Activated naive CD8-positive, alpha-beta T cell treated with anti-CD3 and anti-CD28 coated beads, Interleukin-2, amount 10 ng/mL, durations not matched to agents 7 days and 5 days (primary cell): ENCODE results near the gene MFSD2A. TPM values are rescaled to one million over a fixed set of nuclear protein-coding genes. Genes with fewer than 3 reads are reported as not detected.
"Not testable (repeated sequence)": the region's sequence is repeated elsewhere in the genome, so short reads cannot be mapped to it uniquely, and the experiment has no call there.

ENCODE experiments used
- ATAC-seq: fragments of 150-1000 bp; cut with Tn5 transposase; one replicate; pipeline ENCODE4 v1.10.0; 2021; ENCODE audit warnings: low read depth, moderate library complexity
- POLR2A ChIA-PET: fragments of 350-600 bp; sonication (Branson Sonifier 250); formaldehyde crosslinking; loops from one replicate; lab custom pipeline; 2021; ENCODE audit warnings: antibody characterized with exemption; lab: Charles Lee
- DNase-seq: peaks from one replicate; pipeline ENCODE4 v3.0.0; 2021
- H3K27ac Mint-ChIP-seq: one replicate; pipeline ENCODE4 v1.8.0; 2022; ENCODE audit warnings: mild to moderate bottlenecking, mixed read lengths
- H3K27me3 Mint-ChIP-seq: one replicate; pipeline ENCODE4 v1.8.0; 2022; ENCODE audit warnings: mild to moderate bottlenecking, moderate library complexity, mixed read lengths
- H3K36me3 Mint-ChIP-seq: one replicate; pipeline ENCODE4 v1.8.0; 2021; ENCODE audit warnings: mild to moderate bottlenecking, mixed read lengths
- H3K4me1 Mint-ChIP-seq: one replicate; pipeline ENCODE4 v1.8.0; 2021; ENCODE audit warnings: mixed read lengths
- H3K4me3 Mint-ChIP-seq: one replicate; pipeline ENCODE4 v1.8.0; 2022; ENCODE audit warnings: mild to moderate bottlenecking, moderate library complexity, mixed read lengths
- H3K9me3 Mint-ChIP-seq: one replicate; pipeline ENCODE4 v1.8.0; 2021; ENCODE audit warnings: mixed read lengths
- total RNA-seq, 2 experiments: library from RNA; stranded (reverse); gene quantifications; one replicate each; pipeline ENCODE4 v1.2.3, GENCODE V29; 2021

MFSD2A gene
- total RNA-seq, 2 experiments from 2014 or later: 1.9 to 2.7 TPM

GRCh38 chr1:39962964-39963363, 8.0 kb downstream of the MFSD2A start:
- H3K36me3 Mint-ChIP-seq, H3K4me3 Mint-ChIP-seq, H3K27me3 Mint-ChIP-seq, H3K9me3 Mint-ChIP-seq, ATAC-seq, H3K27ac Mint-ChIP-seq, POLR2A ChIA-PET, DNase-seq, H3K4me1 Mint-ChIP-seq: not testable (repeated sequence)

DNA sequence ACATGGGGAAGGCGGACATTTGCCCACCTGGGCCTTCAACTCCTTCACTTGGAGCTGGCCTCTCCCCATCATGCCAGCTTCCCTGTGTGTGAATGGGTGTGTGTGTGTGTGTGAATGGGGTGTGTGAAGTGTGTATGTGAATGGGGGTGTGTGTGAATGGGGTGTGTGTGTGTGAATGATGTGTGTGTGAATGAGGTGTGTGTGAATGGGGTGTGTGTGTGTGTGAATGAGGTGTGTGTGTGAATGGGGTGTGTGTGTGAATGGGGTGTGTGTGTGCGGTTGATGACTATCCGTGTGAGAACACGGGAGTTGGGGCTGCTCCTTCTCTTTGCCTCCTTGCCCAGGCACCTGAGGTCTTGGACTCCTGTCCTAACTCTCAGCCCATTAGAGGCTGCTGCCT, 9.6 kb downstream of the MFSD2A start:
- POLR2A ChIA-PET: no interaction called here
- H3K27ac Mint-ChIP-seq: no peak overlapping the region
- ATAC-seq (no peak), DNase-seq (no peak)
- H3K27me3 Mint-ChIP-seq: no peaks in the 10 kb centered on the region
- H3K4me3 Mint-ChIP-seq: no peak overlapping the region
- H3K9me3 Mint-ChIP-seq: no peaks in the 10 kb centered on the region
- peaks cover 7% of the 10 kb centered on the region for H3K36me3 Mint-ChIP-seq
- peaks cover 7% of the 10 kb centered on the region for H3K4me1 Mint-ChIP-seq

- no peak overlapping the region for H3K4me3 Mint-ChIP-seq
- ATAC-seq (no peak), DNase-seq (no peak)
- H3K36me3 Mint-ChIP-seq: peaks cover 7% of the 10 kb centered on the region
- POLR2A ChIA-PET: no interaction called here
- H3K9me3 Mint-ChIP-seq: no peaks in the 10 kb centered on the region
- H3K27me3 Mint-ChIP-seq: no peaks in the 10 kb centered on the region
- peaks cover 7% of the 10 kb centered on the region for H3K4me1 Mint-ChIP-seq
- H3K27ac Mint-ChIP-seq: no peak overlapping the region
These were observed 10.1 kb downstream of the MFSD2A start for GRCh38 chr1:39965044-39965443.

DNA sequence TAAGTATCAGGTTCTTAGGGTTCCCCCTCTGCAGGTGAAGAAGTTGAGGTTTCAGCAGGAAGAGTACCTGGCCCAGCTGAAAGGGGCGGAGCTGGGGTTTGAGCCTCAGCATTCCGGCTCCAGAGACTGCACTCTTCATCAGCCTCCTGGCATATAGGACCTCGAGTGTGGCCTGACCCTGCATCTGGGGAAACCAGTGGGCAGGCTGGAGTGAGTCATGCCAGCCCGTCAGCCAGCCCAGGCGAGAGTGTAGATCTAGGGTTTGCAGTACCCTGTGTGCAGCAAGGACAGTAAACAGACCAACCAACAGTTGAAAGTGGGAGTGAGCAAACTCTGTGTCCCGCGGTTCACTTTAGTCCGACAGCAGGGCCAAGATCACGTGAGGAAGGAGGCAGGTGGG, 14.1 kb downstream of the MFSD2A start:
- DNase-seq (no peak), ATAC-seq (no peak)
- no peak overlapping the region for H3K27ac Mint-ChIP-seq
- no peak overlapping the region for H3K4me3 Mint-ChIP-seq
- peaks cover 2% of the 10 kb centered on the region for H3K4me1 Mint-ChIP-seq
- no peaks in the 10 kb centered on the region for H3K9me3 Mint-ChIP-seq
- H3K27me3 Mint-ChIP-seq: no peaks in the 10 kb centered on the region
- POLR2A ChIA-PET: no interaction called here
- no peaks in the 10 kb centered on the region for H3K36me3 Mint-ChIP-seq

GRCh38 chr1:39969531-39970270, 14.8 kb downstream of the MFSD2A start:
- Mint-ChIP-seq H3K27me3 (no peaks in the 10 kb centered on the region), H3K9me3 (no peaks in the 10 kb centered on the region)
- no peak for ATAC-seq

DNA sequence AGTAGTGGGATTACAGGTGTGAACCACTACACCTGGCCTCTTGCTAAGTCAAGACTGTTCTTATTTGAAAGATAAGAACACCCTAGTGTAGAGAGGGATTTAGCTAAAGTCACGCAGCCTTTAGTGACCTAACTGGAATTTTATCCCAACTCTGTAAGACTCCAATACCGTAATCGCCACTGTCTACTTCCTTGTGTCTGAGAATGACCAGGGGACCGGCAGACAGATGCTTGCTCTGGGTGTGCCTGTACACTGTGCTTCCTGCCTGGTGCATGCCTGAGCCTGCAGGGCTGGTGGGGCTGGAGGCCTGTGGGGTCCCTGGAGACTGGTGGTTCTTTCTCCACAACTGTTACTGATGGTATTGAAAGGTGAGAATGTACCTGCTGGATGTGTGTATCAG, 15.3 kb downstream of the MFSD2A start:
- no peak overlapping the region for H3K4me3 Mint-ChIP-seq
- no peaks in the 10 kb centered on the region for H3K9me3 Mint-ChIP-seq
- no peak for ATAC-seq
- POLR2A ChIA-PET: no interaction called here
- peaks cover 2% of the 10 kb centered on the region for H3K4me1 Mint-ChIP-seq
- H3K36me3 Mint-ChIP-seq: no peaks in the 10 kb centered on the region
- DNase-seq: no peak
- H3K27me3 Mint-ChIP-seq: no peaks in the 10 kb centered on the region
- no peak overlapping the region for H3K27ac Mint-ChIP-seq

More at GRCh38 chr1:39969531-39970270, 14.8 kb downstream of the MFSD2A start:
- no peak overlapping the region for H3K4me3 Mint-ChIP-seq
- H3K4me1 Mint-ChIP-seq: peaks cover 2% of the 10 kb centered on the region
- H3K36me3 Mint-ChIP-seq: no peaks in the 10 kb centered on the region
- POLR2A ChIA-PET: no interaction called here
- H3K27ac Mint-ChIP-seq: no peak overlapping the region
- no peak for DNase-seq

DNA sequence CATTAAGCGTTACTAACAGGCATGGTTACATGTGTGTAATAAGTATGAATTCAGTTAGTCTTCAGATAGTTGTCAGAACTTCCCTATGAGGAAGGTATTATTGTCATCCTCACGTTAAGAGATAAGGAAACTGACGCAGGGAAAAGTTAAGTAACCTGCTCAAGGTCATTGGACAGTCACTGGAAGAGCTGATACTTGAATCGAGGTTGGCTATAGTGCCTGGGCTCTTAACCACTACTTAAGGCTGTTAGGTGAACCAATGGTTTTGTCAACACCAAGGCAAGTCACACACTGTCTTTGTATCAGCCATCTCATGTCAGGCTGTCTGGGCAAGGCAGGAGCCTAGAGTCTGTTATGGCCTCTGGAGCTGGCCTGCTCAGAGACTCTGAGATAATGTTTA, 16.2 kb downstream of the MFSD2A start:
- Mint-ChIP-seq H3K27me3 (no peaks in the 10 kb centered on the region), H3K4me1 (peaks cover 2% of the 10 kb centered on the region), H3K9me3 (no peaks in the 10 kb centered on the region), H3K4me3 (no peak overlapping the region), H3K36me3 (no peaks in the 10 kb centered on the region), H3K27ac (no peak overlapping the region)
- POLR2A ChIA-PET: no interaction called here
- DNase-seq: no peak
- ATAC-seq: no peak

- POLR2A ChIA-PET: interaction anchor here (1.7 kb wide), 1 partner anchor 67 kb away, joined by 3 read pairs; the partner anchor contains the start of gene CAP1
- no peaks in the 10 kb centered on the region for H3K27me3 Mint-ChIP-seq
- H3K4me1 Mint-ChIP-seq: peaks cover 2% of the 10 kb centered on the region
- no peaks in the 10 kb centered on the region for H3K36me3 Mint-ChIP-seq
- peak; percentile 86 for ATAC-seq
- no peaks in the 10 kb centered on the region for H3K9me3 Mint-ChIP-seq
- peak; percentile 68 for DNase-seq
- no peak overlapping the region for H3K4me3 Mint-ChIP-seq
- H3K27ac Mint-ChIP-seq: no peak overlapping the region
These were observed 18.7 kb downstream of the MFSD2A start for GRCh38 chr1:39973503-39974135.

- DNase-seq (no peak), ATAC-seq (no peak)
- peaks cover 3% of the 10 kb centered on the region for H3K4me1 Mint-ChIP-seq
- H3K9me3 Mint-ChIP-seq: no peaks in the 10 kb centered on the region
- H3K27ac Mint-ChIP-seq: no peak overlapping the region
- no peaks in the 10 kb centered on the region for H3K36me3 Mint-ChIP-seq
- H3K4me3 Mint-ChIP-seq: no peak overlapping the region
- H3K27me3 Mint-ChIP-seq: no peaks in the 10 kb centered on the region
- POLR2A ChIA-PET: no interaction called here
These were observed 21.8 kb downstream of the MFSD2A start for GRCh38 chr1:39976732-39977131.

GRCh38 chr1:39977202-39977601, 22.3 kb downstream of the MFSD2A start:
- ATAC-seq: no peak
- no peaks in the 10 kb centered on the region for H3K27me3 Mint-ChIP-seq

GRCh38 chr1:39979654-39980053, 24.7 kb downstream of the MFSD2A start:
- Mint-ChIP-seq H3K27ac (no peak overlapping the region), H3K9me3 (no peaks in the 10 kb centered on the region), H3K4me3 (no peak overlapping the region), H3K36me3 (no peaks in the 10 kb centered on the region), H3K27me3 (peaks cover 2% of the 10 kb centered on the region), H3K4me1 (peaks cover 2% of the 10 kb centered on the region)
- no peak for DNase-seq
- ATAC-seq: no peak
- POLR2A ChIA-PET: no interaction called here

More at GRCh38 chr1:39977202-39977601, 22.3 kb downstream of the MFSD2A start:
- Mint-ChIP-seq H3K27ac (no peak overlapping the region), H3K4me1 (peaks cover 3% of the 10 kb centered on the region), H3K4me3 (no peak overlapping the region), H3K9me3 (no peaks in the 10 kb centered on the region), H3K36me3 (no peaks in the 10 kb centered on the region)
- POLR2A ChIA-PET: no interaction called here
- no peak for DNase-seq

DNA sequence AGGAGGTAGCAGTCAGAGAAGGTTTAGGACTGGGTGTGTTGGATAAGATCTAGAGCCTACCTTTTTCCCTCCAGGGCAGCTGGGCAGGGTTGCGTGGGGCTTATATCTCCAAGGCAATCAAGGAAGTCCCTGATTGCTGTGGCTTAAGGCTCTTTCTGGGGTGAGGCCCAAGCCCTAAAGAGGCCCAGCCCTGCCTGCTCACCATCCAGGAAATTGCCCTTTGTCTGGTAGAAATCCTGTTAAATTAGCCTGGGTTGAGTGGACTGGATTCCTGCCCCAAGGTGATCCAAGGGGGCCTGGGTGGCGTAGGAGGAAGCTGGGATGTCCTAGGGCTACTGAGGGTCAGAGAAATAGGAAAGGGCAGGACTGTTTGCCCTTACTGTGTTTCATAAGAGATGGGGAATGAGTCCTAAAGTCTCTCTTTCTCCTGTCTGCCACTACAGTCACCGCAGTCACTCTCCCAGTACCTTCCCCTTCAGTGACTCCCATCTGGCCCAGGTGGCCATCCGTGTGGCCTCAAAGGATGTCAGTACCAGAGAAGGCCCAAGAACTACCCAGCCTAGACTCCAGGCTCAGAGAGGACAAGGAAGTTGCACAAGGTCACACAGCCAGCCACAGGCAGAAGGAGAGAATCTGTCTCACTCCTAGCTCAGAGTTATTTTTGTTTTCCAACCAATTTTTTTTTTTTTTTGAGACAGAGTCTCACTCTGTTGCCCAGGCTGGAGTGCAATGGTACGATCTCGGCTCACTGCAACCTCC, 25.8 kb downstream of the MFSD2A start:
- Mint-ChIP-seq H3K4me1 (peaks cover 2% of the 10 kb centered on the region), H3K27me3 (peaks cover 2% of the 10 kb centered on the region), H3K9me3 (no peaks in the 10 kb centered on the region), H3K27ac (no peak overlapping the region), H3K4me3 (no peak overlapping the region), H3K36me3 (no peaks in the 10 kb centered on the region)
- POLR2A ChIA-PET: no interaction called here
- no peak for DNase-seq
- ATAC-seq: no peak

DNA sequence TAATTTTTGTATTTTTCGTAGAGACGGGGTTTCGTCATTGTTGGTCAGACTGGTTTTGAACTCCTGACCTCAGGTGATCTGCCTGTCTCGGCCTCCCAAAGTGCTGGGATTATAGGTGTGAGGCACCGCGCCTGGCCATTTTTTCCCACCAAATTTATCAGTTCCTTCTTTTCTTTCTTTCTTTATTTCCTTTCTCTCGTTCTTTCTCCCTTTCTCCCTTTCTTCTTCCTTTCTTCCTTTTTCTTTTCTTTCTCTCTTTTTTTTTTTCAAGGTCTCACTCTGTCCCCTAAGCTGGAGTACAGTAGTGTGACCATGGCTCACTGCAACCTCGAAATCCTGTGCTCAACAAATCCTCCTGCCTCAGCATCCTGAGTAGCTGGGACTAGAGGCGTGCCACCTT, 26.4 kb downstream of the MFSD2A start:
- no peak overlapping the region for H3K4me3 Mint-ChIP-seq
- POLR2A ChIA-PET: no interaction called here
- H3K27me3 Mint-ChIP-seq: peaks cover 2% of the 10 kb centered on the region
- no peaks in the 10 kb centered on the region for H3K9me3 Mint-ChIP-seq
- peaks cover 2% of the 10 kb centered on the region for H3K4me1 Mint-ChIP-seq
- ATAC-seq: no peak
- DNase-seq: no peak
- no peaks in the 10 kb centered on the region for H3K36me3 Mint-ChIP-seq
- no peak overlapping the region for H3K27ac Mint-ChIP-seq
